ENCODE results near the gene TMEM40. TPM values are rescaled to one million over a fixed set of nuclear protein-coding genes. Genes with fewer than 3 reads are reported as not detected.
A peak's percentile ranks its signal among the peaks of the same experiment; 100 is the strongest.

Gene TMEM40
- total RNA-seq, 1 experiment from 2014 or later: not detected

- Histone ChIP-seq H3K27me3 (no peaks in the 10 kb centered on the region), H3K4me3 (no peak overlapping the region), H3K9me3 (no peaks in the 10 kb centered on the region)
These were observed 856 bp downstream of the TMEM40 start for GRCh38 chr3:12758025-12758781.

GRCh38 chr3:12756635-12757034 lies 2.4 kb downstream of the TMEM40 start:
- Histone ChIP-seq H3K4me3 (no peak overlapping the region), H3K27me3 (no peaks in the 10 kb centered on the region), H3K9me3 (no peaks in the 10 kb centered on the region), H3K36me3 (no peaks in the 10 kb centered on the region)
- no peak for DNase-seq

More at GRCh38 chr3:12758025-12758781, 856 bp downstream of the TMEM40 start:
- no peaks in the 10 kb centered on the region for H3K36me3 ChIP-seq
- peak; percentile 67 for DNase-seq

DNA sequence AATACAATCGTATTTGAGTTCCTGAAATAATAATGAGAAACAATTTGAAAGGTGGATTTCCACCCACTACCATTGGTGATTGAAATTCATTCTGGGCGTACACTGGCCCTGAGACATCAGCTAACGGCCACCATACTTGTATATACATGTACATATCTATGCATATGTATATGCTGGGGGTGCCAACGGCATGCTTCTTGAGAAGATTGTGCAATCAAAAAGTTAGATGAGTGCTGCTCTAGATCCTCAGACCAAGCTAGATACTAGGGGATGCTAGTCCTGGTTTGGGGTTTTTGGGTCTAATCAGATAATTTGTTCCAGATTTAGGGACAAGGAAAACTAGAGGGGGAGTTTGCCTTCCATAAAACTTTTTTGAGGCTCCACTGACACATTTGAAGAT lies 2.9 kb downstream of the TMEM40 start:
- Histone ChIP-seq H3K9me3 (no peaks in the 10 kb centered on the region), H3K36me3 (no peaks in the 10 kb centered on the region), H3K27me3 (no peaks in the 10 kb centered on the region), H3K4me3 (no peak overlapping the region)
- DNase-seq: no peak

- H3K36me3 ChIP-seq: no peaks in the 10 kb centered on the region
- H3K9me3 ChIP-seq: no peaks in the 10 kb centered on the region
- H3K27me3 ChIP-seq: no peaks in the 10 kb centered on the region
- DNase-seq: no peak
- H3K4me3 ChIP-seq: no peak overlapping the region
These were observed 3.3 kb downstream of the TMEM40 start for GRCh38 chr3:12755754-12756153.

DNA sequence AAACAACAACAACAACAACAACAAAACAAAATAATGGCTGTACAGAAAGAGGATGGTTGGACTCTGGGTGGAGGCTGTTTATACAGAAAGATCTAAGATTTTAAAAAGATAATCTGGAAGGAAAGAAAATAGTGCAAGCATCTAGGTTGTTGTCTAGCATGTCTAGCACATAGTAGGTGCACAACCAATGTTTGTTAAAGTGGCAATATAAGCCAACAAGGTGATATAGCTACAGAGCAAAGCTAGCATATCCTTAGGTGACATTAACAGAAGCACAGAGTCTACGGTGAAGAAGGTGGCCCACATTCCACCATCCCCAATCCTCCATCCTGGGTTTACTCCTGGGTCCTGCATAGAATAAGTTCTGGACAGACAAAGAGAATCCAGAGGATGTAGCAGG lies 4.7 kb downstream of the TMEM40 start:
- DNase-seq: no peak
- Histone ChIP-seq H3K36me3 (no peaks in the 10 kb centered on the region), H3K27me3 (no peaks in the 10 kb centered on the region), H3K9me3 (no peaks in the 10 kb centered on the region), H3K4me3 (no peak overlapping the region)

DNA sequence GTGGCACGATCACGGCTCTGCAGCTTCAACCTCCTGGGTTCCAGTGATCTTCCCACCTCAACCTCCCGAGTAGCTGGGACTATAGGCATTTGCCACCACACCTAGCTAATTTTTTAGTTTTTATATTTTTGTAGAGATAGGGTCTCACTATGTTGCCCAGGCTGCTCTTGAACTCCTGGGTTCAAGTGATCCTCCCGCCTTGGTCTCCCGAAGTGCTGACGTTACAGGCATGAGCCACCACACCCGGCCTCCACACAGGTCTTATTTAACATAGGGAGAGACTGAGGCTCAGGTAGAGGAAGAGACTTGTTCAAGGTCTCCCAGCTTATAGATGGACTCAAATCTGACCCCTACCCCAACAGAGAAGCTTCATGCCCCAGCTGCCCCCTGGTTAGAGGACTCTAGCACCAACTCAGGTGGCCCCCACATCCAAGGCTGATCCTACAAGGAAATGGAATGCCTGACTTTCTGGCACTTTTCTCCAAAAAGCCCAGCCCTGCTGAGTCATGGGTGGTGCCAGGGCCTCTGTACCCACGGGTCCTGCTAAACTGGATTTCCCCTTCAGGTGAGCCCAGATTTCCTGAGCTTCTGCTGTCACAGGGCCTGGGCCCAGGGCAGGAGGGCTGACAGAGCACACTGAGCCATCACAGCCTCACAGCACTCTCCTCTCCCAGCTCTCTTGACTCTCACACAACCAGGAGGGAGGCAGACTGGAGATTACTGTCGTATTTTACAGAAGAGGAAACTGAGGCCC lies 5.6 kb downstream of the TMEM40 start:
- Histone ChIP-seq H3K9me3 (no peaks in the 10 kb centered on the region), H3K4me3 (no peak overlapping the region), H3K27me3 (no peaks in the 10 kb centered on the region), H3K36me3 (no peaks in the 10 kb centered on the region)
- DNase-seq: peak; percentile 11

DNA sequence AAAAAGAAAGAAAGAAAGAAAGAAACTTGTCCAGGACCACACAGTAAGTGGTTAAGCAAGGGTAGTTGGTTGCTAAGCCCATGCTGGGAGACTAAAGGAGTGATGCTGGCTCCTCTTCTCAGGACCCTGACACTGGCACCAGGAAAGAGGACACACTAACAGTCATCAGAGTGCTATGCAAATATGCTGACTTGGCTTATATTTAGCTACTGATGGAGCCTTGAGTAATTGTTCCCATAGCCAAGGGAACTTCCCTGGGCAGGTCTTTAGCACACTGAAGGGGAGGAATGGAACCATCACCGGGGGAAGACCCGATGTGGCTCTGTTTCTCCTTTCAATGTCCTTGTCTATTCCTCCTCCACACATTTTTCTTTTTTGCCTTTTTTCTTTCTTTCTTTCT lies 6.2 kb downstream of the TMEM40 start:
- Histone ChIP-seq H3K9me3 (no peaks in the 10 kb centered on the region), H3K4me3 (no peak overlapping the region), H3K36me3 (no peaks in the 10 kb centered on the region), H3K27me3 (no peaks in the 10 kb centered on the region)
- no peak for DNase-seq

DNA sequence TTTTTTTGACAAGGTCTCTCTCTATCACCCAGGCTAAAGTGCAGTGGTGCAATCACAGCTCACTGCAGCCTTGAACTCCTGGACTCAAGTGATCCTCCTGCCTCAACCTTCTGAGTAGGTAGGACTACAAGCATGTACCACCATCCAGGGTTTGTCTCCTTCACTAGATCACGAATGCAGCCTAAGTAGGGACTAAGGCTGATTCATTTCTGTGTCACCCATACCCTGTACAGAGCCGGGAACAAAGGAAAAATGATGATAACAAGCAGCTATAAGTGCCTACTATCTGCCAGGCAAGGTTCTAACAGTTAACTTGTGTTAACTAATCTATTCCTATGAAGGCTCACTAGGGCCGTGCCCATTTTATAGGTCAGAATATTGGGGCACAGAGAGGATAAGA lies 7.0 kb downstream of the TMEM40 start:
- no peaks in the 10 kb centered on the region for H3K36me3 ChIP-seq
- H3K27me3 ChIP-seq: no peaks in the 10 kb centered on the region
- no peaks in the 10 kb centered on the region for H3K9me3 ChIP-seq
- DNase-seq: no peak
- no peak overlapping the region for H3K4me3 ChIP-seq

- Histone ChIP-seq H3K36me3 (no peaks in the 10 kb centered on the region), H3K9me3 (no peaks in the 10 kb centered on the region), H3K27me3 (no peaks in the 10 kb centered on the region), H3K4me3 (no peak overlapping the region)
- DNase-seq: no peak
These were observed 7.5 kb downstream of the TMEM40 start for GRCh38 chr3:12751571-12751970.

GRCh38 chr3:12750658-12751071 lies 8.4 kb downstream of the TMEM40 start:
- no peaks in the 10 kb centered on the region for H3K36me3 ChIP-seq
- H3K27me3 ChIP-seq: no peaks in the 10 kb centered on the region
- peak; percentile 71 for DNase-seq
- no peak overlapping the region for H3K4me3 ChIP-seq
- H3K9me3 ChIP-seq: no peaks in the 10 kb centered on the region

DNA sequence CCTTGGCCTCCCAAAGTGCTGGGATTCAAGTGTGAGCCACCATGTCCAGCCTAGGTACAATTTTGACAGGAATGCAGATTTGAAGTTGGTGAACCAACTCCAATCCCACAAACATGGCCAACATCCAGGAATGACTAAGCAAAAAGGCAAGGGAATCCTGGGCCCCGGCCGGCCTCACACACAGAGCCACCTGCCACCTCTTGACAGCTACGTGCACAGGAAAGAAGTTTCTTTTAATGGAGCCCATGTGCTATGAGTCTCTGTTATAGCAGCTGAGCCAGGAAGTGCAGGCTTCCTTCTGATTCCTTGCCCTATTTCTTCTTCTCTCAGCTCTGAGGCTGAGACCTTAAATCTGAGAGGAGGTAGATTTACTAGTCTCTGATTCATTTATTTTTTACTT lies 8.8 kb downstream of the TMEM40 start:
- Histone ChIP-seq H3K4me3 (no peak overlapping the region), H3K9me3 (no peaks in the 10 kb centered on the region), H3K36me3 (no peaks in the 10 kb centered on the region), H3K27me3 (no peaks in the 10 kb centered on the region)
- DNase-seq: peak; percentile 66

- Histone ChIP-seq H3K9me3 (no peaks in the 10 kb centered on the region), H3K27me3 (no peaks in the 10 kb centered on the region), H3K4me3 (no peak overlapping the region), H3K36me3 (no peaks in the 10 kb centered on the region)
- DNase-seq: no peak
These were observed 10.6 kb downstream of the TMEM40 start for GRCh38 chr3:12748477-12748876.

GRCh38 chr3:12746419-12746818 lies 12.6 kb downstream of the TMEM40 start:
- DNase-seq: no peak
- H3K36me3 ChIP-seq: no peaks in the 10 kb centered on the region
- H3K9me3 ChIP-seq: no peaks in the 10 kb centered on the region

GRCh38 chr3:12744326-12744725 lies 14.7 kb downstream of the TMEM40 start:
- Histone ChIP-seq H3K36me3 (no peaks in the 10 kb centered on the region), H3K9me3 (no peaks in the 10 kb centered on the region), H3K4me3 (no peak overlapping the region), H3K27me3 (no peaks in the 10 kb centered on the region)
- no peak for DNase-seq

More at GRCh38 chr3:12746419-12746818, 12.6 kb downstream of the TMEM40 start:
- Histone ChIP-seq H3K4me3 (no peak overlapping the region), H3K27me3 (no peaks in the 10 kb centered on the region)

- Histone ChIP-seq H3K4me3 (no peak overlapping the region), H3K36me3 (no peaks in the 10 kb centered on the region), H3K27me3 (no peaks in the 10 kb centered on the region), H3K9me3 (no peaks in the 10 kb centered on the region)
- no peak for DNase-seq
These were observed 15.5 kb downstream of the TMEM40 start for GRCh38 chr3:12743583-12743982.

GRCh38 chr3:12742330-12743107 lies 16.5 kb downstream of the TMEM40 start:
- H3K27me3 ChIP-seq: no peaks in the 10 kb centered on the region
- no peak for DNase-seq
- no peaks in the 10 kb centered on the region for H3K36me3 ChIP-seq
- no peaks in the 10 kb centered on the region for H3K9me3 ChIP-seq
- no peak overlapping the region for H3K4me3 ChIP-seq

GRCh38 chr3:12741209-12741608 lies 17.9 kb downstream of the TMEM40 start:
- Histone ChIP-seq H3K4me3 (no peak overlapping the region), H3K36me3 (no peaks in the 10 kb centered on the region), H3K27me3 (no peaks in the 10 kb centered on the region), H3K9me3 (no peaks in the 10 kb centered on the region)
- no peak for DNase-seq

Data from MG63 (cell line).